Panc1 (cell line): ENCODE data around the gene CBY3.
"Not testable (repeated sequence)": the region's sequence is repeated elsewhere in the genome, so short reads cannot be mapped to it uniquely, and the experiment has no call there.

Experiments
- CTCF ChIP-seq: fragments of 450-650 bp; IDR thresholded peaks from 2 replicates; pipeline ENCODE4 v1.5.1; 2017; ENCODE audit warnings: mild to moderate bottlenecking
- POLR2AphosphoS5 ChIP-seq: IDR thresholded peaks from 2 replicates; pipeline ENCODE4 v1.6.1; 2012; ENCODE audit warnings: mild to moderate bottlenecking, low read depth, low read length, moderate library complexity
- REST ChIP-seq, 2 experiments: IDR thresholded peaks; 2 replicates each; pipeline ENCODE4 v1.6.1; 2011 to 2012; ENCODE audit warnings: low read depth in 2 of 2, control low read depth in 1 of 2, low read length in 1 of 2, mild to moderate bottlenecking in 1 of 2, moderate library complexity in 1 of 2; ENCODE audit not compliant: insufficient read depth in 1 of 2
- SIN3A ChIP-seq: IDR thresholded peaks from 2 replicates; pipeline ENCODE4 v1.6.1; 2012; ENCODE audit warnings: low read depth, mild to moderate bottlenecking, low read length, moderate library complexity, borderline replicate concordance; ENCODE audit not compliant: insufficient read depth

GRCh38 chr5:179650245-179650644, 30.6 kb downstream of the CBY3 start:
- not testable (repeated sequence) for TF ChIP-seq CTCF; REST (IDR thresholded peaks at IDR 0.05; ENCODE audit: insufficient read depth in 1 of 2, low read depth in 2 of 2, low read length in 1 of 2); SIN3A; POLR2AphosphoS5
